Astrocyte (in vitro differentiated cells and primary cell): ENCODE results near the gene TRAPPC14. TPM values are rescaled to one million over a fixed set of nuclear protein-coding genes. Genes with fewer than 3 reads are reported as not detected.
A peak's percentile ranks its signal among the peaks of the same experiment; 100 is the strongest.

ENCODE experiments used
- DNase-seq: peaks from one replicate; pipeline ENCODE4 v3.0.0-alpha.2; 2010; ENCODE audit warnings: low read depth
- FAIRE-seq: peaks from 2 replicates; lab custom pipeline; 2011; peaks lifted over from hg19 to GRCh38; lab: Jason Lieb, UNC
- H2AFZ ChIP-seq: 2 replicates; pipeline ENCODE4 v1.6.0; 2012; ENCODE audit warnings: low read depth, low read length, inconsistent platforms
- H3K27ac ChIP-seq: 2 replicates; pipeline ENCODE4 v1.5.1; 2011; ENCODE audit warnings: low read depth, low read length, inconsistent platforms
- H3K27me3 ChIP-seq: 2 replicates; pipeline ENCODE4 v1.6.0; 2011; ENCODE audit warnings: low read length, inconsistent platforms; ENCODE audit not compliant: insufficient read depth
- H3K36me3 ChIP-seq: 2 replicates; pipeline ENCODE4 v1.5.1; 2011; ENCODE audit warnings: low read length, inconsistent platforms; ENCODE audit not compliant: insufficient read depth
- H3K4me1 ChIP-seq: 2 replicates; pipeline ENCODE4 v1.5.1; 2011; ENCODE audit warnings: low read length, inconsistent platforms; ENCODE audit not compliant: insufficient read depth
- H3K4me2 ChIP-seq: 2 replicates; pipeline ENCODE4 v1.6.0; 2012; ENCODE audit warnings: low read length, inconsistent platforms
- H3K4me3 ChIP-seq: 2 replicates; pipeline ENCODE4 v1.5.1; 2011; ENCODE audit warnings: low read depth, mild to moderate bottlenecking, low read length, inconsistent platforms; ENCODE audit not compliant: insufficient read depth
- H3K79me2 ChIP-seq: 2 replicates; pipeline ENCODE4 v1.6.0; 2012; ENCODE audit warnings: mild to moderate bottlenecking, low read length, inconsistent platforms; ENCODE audit not compliant: insufficient read depth
- H3K9ac ChIP-seq: 2 replicates; pipeline ENCODE4 v1.6.0; 2012; ENCODE audit warnings: mild to moderate bottlenecking, low read length, inconsistent platforms
- H3K9me3 ChIP-seq: 2 replicates; pipeline ENCODE4 v1.5.1; 2012; ENCODE audit warnings: low read depth, mild to moderate bottlenecking, low read length, inconsistent platforms; ENCODE audit not compliant: insufficient read depth
- H4K20me1 ChIP-seq: 2 replicates; pipeline ENCODE4 v1.6.0; 2012; ENCODE audit warnings: low read length, inconsistent platforms; ENCODE audit not compliant: insufficient read depth
- H3K27ac Mint-ChIP-seq: one replicate; pipeline ENCODE4 v1.8.0; 2021; ENCODE audit warnings: mild to moderate bottlenecking, mixed read lengths; ENCODE audit not compliant: unreplicated experiment
- H3K27me3 Mint-ChIP-seq: one replicate; pipeline ENCODE4 v1.8.0; 2021; ENCODE audit warnings: low read depth, mixed read lengths; ENCODE audit not compliant: unreplicated experiment
- H3K36me3 Mint-ChIP-seq: one replicate; pipeline ENCODE4 v1.8.0; 2021; ENCODE audit warnings: low read depth, mixed read lengths; ENCODE audit not compliant: unreplicated experiment
- H3K4me1 Mint-ChIP-seq: one replicate; pipeline ENCODE4 v1.8.0; 2021; ENCODE audit warnings: low read depth, mixed read lengths; ENCODE audit not compliant: unreplicated experiment
- H3K4me3 Mint-ChIP-seq: one replicate; pipeline ENCODE4 v1.8.0; 2021; ENCODE audit warnings: mild to moderate bottlenecking, moderate library complexity, mixed read lengths; ENCODE audit not compliant: unreplicated experiment
- H3K9me3 Mint-ChIP-seq: one replicate; pipeline ENCODE4 v1.8.0; 2021; ENCODE audit warnings: mild to moderate bottlenecking, mixed read lengths; ENCODE audit not compliant: unreplicated experiment
- EZH2 ChIP-seq: IDR thresholded peaks from 2 replicates; pipeline ENCODE4 v1.6.1; 2012; ENCODE audit warnings: mild to moderate bottlenecking, low read length, inconsistent platforms; ENCODE audit not compliant: insufficient read depth
- total RNA-seq: library from RNA; stranded (reverse); gene quantifications from 2 replicates; pipeline ENCODE4 v1.2.1, GENCODE V29; 2021
- TF ChIP-seq, protein P1 (sequence below): IDR thresholded peaks from 2 replicates; pipeline ENCODE4 v1.5.1; 2011; ENCODE audit warnings: low read depth, mild to moderate bottlenecking, inconsistent platforms, low read length, moderate library complexity; ENCODE audit not compliant: insufficient read depth

TRAPPC14 gene
- total RNA-seq, 1 donor from 2014 or later = 18.7 TPM

- FAIRE-seq = no peak
- Histone ChIP-seq H3K9ac (peak overlapping the region; percentile 93), H3K4me2 (peak overlapping the region; percentile 92), H3K4me1 (peaks cover 7% of the 10 kb centered on the region), H3K4me3 (peak overlapping the region; percentile 77), H3K79me2 (peaks cover 35% of the 10 kb centered on the region), H2AFZ (peak overlapping the region; percentile 75), H3K27me3 (no peaks in the 10 kb centered on the region), H3K36me3 (peaks cover 9% of the 10 kb centered on the region), H3K9me3 (no peaks in the 10 kb centered on the region), H4K20me1 (peaks cover 34% of the 10 kb centered on the region), H3K27ac (no peak overlapping the region)
- no peak for DNase-seq
- Mint-ChIP-seq H3K4me1 (peaks cover 7% of the 10 kb centered on the region), H3K4me3 (peak overlapping the region; percentile 84), H3K9me3 (no peaks in the 10 kb centered on the region), H3K27me3 (peaks cover 2% of the 10 kb centered on the region), H3K27ac (peak overlapping the region; percentile 74), H3K36me3 (peaks cover 2% of the 10 kb centered on the region)
- TF ChIP-seq, protein P1, sequence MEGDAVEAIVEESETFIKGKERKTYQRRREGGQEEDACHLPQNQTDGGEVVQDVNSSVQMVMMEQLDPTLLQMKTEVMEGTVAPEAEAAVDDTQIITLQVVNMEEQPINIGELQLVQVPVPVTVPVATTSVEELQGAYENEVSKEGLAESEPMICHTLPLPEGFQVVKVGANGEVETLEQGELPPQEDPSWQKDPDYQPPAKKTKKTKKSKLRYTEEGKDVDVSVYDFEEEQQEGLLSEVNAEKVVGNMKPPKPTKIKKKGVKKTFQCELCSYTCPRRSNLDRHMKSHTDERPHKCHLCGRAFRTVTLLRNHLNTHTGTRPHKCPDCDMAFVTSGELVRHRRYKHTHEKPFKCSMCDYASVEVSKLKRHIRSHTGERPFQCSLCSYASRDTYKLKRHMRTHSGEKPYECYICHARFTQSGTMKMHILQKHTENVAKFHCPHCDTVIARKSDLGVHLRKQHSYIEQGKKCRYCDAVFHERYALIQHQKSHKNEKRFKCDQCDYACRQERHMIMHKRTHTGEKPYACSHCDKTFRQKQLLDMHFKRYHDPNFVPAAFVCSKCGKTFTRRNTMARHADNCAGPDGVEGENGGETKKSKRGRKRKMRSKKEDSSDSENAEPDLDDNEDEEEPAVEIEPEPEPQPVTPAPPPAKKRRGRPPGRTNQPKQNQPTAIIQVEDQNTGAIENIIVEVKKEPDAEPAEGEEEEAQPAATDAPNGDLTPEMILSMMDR = no peak
- no peak for TF ChIP-seq EZH2
Observed at GRCh38 chr7:100159099-100159623, 638 bp upstream of the TRAPPC14 start.

- Histone ChIP-seq H3K36me3 (peaks cover 9% of the 10 kb centered on the region), H3K9me3 (no peaks in the 10 kb centered on the region), H3K4me3 (peak overlapping the region; percentile 77), H3K27ac (no peak overlapping the region), H2AFZ (no peak overlapping the region), H3K4me1 (peaks cover 7% of the 10 kb centered on the region), H3K4me2 (peak overlapping the region; percentile 92), H3K9ac (peak overlapping the region; percentile 93), H3K27me3 (no peaks in the 10 kb centered on the region), H4K20me1 (peaks cover 44% of the 10 kb centered on the region), H3K79me2 (peaks cover 35% of the 10 kb centered on the region)
- H3K36me3 Mint-ChIP-seq = peaks cover 8% of the 10 kb centered on the region
- H3K27me3 Mint-ChIP-seq = peaks cover 2% of the 10 kb centered on the region
- peak overlapping the region; percentile 50 for H3K27ac Mint-ChIP-seq
- TF ChIP-seq, protein P1 = no peak
- no peak for TF ChIP-seq EZH2
- H3K9me3 Mint-ChIP-seq = no peaks in the 10 kb centered on the region
- FAIRE-seq (no peak), DNase-seq (peak; percentile 22)
- H3K4me3 Mint-ChIP-seq = peak overlapping the region; percentile 84
- peaks cover 7% of the 10 kb centered on the region for H3K4me1 Mint-ChIP-seq
Observed at GRCh38 chr7:100157334-100158228, 942 bp downstream of the TRAPPC14 start.

- H3K9me3 Mint-ChIP-seq = no peaks in the 10 kb centered on the region
Observed at GRCh38 chr7:100157069-100157333, 1.5 kb downstream of the TRAPPC14 start.

More at GRCh38 chr7:100157069-100157333, 1.5 kb downstream of the TRAPPC14 start:
- DNase-seq (no peak), FAIRE-seq (no peak)
- peaks cover 10% of the 10 kb centered on the region for H3K36me3 Mint-ChIP-seq
- peaks cover 9% of the 10 kb centered on the region for H3K36me3 ChIP-seq
- H3K4me1 Mint-ChIP-seq = peaks cover 7% of the 10 kb centered on the region
- H3K9me3 ChIP-seq = no peaks in the 10 kb centered on the region
- no peak overlapping the region for H3K27ac ChIP-seq
- H3K79me2 ChIP-seq = peaks cover 35% of the 10 kb centered on the region
- H3K27me3 ChIP-seq = no peaks in the 10 kb centered on the region
- H3K9ac ChIP-seq = peak overlapping the region; percentile 93
- peak overlapping the region; percentile 92 for H3K4me2 ChIP-seq
- H2AFZ ChIP-seq = no peak overlapping the region
- peaks cover 2% of the 10 kb centered on the region for H3K27me3 Mint-ChIP-seq
- H3K4me1 ChIP-seq = peaks cover 7% of the 10 kb centered on the region
- peak overlapping the region; percentile 84 for H3K4me3 Mint-ChIP-seq
- peaks cover 47% of the 10 kb centered on the region for H4K20me1 ChIP-seq
- H3K27ac Mint-ChIP-seq = peak overlapping the region; percentile 50
- TF ChIP-seq EZH2 = no peak
- TF ChIP-seq, protein P1 = no peak
- H3K4me3 ChIP-seq = peak overlapping the region; percentile 77
